GM18909 (cell line): ENCODE measurements around the gene BHLHA15.
"Not testable (repeated sequence)": the region's sequence is repeated elsewhere in the genome, so short reads cannot be mapped to it uniquely, and the experiment has no call there.

Source experiments
- ATAC-seq: cut with Tn5 transposase; IDR thresholded peaks from one replicate; pipeline ENCODE4 v1.9.1; 2021; ENCODE audit warnings: mild to moderate bottlenecking; ENCODE audit not compliant: unreplicated experiment, poor library complexity

BHLHA15 gene

GRCh38 chr7:98206451-98207330, 4.5 kb upstream of the BHLHA15 start:
- no peak for ATAC-seq

- no peak for ATAC-seq
Observed at GRCh38 chr7:98209166-98209920, 1.9 kb upstream of the BHLHA15 start.

GRCh38 chr7:98210513-98211220, 572 bp upstream of the BHLHA15 start:
- no peak for ATAC-seq

DNA sequence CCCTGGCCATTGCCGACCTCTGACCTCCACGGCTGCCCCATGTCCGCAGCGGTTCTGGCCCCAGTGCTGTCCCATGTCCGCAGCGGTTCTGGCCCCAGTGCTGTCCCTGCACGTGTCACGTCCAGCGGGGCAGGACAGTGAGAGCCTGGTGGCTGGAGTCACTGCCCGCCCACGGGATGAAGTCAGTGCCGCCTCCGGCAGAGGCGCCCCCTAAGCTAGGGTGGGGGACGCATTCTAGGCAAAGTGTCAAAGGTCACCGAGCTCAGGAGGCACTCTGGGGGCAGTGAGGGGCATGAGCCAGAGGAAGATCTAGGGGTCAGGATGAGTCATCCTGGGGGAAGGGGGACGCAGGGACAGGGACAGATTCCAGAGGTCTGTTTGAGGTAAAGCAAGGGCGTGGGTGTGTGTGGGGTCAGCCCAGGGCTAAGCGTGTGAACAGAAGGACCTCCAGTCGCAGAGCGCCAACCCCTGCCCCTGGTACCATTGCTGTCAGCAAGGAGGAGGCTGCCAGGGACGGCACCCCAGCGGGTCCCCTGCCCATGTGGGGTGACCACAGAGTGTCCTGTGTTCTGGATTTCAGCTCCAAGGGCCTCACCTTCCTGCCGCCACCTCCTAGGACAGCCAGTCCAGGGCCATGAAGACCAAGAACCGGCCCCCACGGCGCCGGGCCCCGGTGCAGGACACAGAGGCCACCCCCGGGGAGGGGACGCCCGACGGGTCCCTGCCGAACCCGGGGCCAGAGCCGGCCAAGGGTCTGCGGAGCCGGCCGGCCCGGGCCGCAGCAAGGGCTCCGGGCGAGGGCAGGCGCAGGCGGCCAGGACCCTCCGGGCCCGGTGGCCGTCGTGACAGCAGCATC, 665 bp downstream of the BHLHA15 start:
- no peak for ATAC-seq

DNA sequence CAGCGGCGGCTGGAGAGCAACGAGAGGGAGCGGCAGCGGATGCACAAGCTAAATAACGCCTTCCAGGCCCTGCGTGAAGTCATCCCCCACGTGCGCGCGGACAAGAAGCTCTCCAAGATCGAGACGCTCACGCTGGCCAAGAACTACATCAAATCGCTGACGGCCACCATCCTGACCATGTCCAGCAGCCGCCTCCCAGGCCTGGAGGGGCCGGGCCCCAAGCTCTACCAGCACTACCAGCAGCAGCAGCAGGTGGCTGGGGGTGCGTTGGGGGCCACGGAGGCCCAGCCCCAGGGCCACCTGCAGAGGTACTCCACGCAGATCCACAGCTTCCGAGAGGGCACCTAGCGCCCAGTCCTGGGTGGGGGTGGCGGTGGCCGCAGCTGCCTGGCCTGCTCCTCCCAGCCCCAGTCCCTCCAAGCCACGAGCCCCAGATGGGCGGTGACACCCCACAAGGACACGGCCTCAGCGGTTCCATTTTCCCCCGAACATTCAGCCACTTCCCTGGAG, 1.3 kb downstream of the BHLHA15 start:
- no peak for ATAC-seq

DNA sequence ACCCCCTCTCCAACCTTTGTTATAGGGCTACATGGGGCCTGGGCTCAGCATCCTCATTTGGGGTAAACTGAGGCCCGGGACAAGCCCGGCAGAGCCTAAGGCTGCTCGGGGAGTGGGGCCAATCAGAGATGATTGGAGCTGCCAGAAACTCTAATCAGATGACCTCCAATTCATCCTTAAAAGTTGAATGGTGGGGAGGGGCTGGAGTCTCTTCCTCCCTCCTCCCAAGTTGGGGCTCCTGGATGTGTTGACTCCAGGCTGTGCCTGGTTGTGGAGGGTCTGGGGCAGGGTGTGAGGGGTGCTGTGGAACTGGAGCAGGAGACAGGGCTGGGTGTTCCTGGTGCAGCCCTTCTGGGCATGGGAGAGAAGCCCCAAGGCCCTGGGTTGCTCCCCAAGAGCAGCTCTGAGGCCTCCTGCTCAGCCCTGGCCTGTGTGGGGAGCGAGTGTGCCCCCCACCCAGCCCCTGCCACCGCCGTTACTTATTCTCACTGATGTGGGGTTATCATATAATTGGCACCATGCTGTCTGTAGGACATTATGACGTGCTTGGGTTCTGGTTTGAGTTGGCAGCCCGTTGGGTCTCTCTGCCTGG, 2.2 kb downstream of the BHLHA15 start:
- no peak for ATAC-seq

DNA sequence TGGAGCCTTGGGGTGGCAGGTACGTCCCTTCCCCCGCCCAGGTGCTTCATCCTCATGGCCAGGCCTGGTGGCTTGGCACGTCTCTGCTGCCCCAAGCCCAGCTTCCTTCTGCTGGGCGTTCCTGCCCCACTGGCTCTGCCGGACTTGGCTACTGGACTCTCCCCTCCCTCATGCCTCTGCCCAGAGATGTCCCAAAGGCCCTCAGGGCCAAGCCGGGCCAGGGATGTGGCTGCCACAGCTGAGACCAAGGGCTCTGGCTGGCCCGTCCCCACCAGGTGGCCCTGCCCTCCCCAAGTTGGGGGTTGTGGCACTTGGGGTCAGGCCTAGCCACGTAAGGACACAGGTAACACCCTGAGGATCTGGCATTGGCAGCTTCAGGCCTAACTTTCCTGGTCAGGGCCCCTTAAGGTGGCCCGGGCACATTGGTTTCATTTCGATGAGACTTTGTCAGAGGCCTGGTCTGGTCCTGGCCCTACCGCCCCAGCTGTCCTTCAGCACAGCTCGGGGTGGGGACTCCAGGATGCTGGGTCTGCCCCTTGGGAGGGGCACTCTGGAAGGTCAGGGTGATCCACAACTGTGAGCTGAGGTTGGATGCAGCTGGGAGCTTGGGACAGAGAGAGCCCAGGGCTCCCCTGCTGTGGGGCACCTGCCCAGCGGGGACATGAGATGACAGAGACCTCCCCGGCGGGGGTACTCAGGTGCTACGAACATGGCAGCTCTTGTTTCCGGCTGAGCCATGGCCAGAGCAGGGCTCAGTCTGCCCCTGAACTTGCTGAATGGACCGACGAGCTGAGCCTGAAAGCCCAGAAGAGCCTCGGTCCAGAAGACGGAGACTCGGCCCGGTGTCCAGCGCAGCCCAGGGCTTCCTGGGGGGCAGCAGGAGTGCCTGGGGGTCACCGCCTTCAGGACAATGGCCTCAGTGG, 2.9 kb downstream of the BHLHA15 start:
- no peak for ATAC-seq

DNA sequence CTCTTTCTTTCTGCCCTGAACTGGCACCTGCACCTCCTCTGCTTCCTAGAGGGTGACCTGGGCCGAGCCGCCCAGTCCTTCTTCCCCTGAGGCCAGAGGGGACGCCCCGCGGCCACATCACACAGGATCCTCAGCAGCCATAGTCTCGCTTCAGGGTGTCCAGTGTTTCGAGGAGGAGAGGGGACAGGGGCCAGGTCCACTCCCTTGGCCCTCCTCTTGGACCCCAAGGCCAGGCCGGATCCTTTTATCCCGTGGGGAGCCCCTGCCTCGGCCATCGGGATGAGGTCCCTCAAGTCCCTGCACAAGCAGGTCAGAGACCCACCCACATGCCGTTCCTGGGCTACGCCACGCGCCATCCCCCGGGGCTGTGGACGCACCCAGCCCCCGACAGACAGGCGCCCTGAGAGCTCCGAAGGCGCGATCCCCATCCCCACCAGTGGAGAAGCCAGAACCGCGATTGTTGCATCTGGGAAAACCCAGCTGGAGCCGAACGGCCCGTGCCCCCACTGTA, 3.6 kb downstream of the BHLHA15 start:
- no peak for ATAC-seq

DNA sequence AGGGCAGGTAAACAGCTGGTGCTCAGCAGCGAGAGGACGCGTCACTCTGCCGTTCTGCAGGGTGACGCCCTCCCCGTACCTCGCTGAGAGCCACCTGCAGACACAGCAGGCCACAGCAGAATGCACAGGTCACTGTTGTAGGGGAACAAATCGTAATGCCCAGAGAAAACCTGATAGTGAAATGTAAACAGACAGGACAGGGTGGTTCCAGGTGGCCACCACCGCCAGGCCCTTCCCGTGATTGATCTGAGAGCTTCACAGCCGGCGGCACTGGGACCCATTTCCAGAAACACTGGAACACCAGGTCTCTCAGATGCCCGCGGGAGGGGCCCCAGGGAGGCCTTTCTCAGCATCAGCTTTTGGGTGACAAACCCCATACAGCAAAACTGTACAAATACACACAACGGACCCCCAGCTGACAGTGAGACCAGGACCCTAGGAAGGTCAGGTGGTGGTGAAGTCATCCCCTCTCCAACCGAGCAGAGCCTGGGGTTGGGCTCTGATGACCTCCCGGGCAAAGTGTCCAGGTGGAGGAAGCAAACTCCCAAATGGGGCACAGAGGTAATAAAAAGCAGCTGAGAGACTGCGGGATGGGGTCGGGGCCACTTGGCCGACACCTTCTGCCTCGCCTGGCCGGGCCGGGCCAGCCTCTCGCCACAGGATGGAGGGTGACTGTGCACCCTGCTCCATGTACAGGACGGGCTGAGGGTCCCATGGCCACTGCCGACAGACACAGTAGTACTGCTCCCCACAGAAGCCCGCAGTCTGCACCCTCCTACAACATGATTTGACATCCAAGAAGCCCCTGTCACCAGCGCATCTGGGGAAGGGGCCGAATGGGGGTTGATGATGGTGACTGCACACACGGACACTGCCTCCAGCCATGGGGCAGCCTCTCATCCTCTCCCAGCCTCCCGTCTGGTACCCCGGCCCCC, 4.6 kb downstream of the BHLHA15 start:
- ATAC-seq = no peak

- ATAC-seq = no peak
Observed at GRCh38 chr7:98216941-98217622, 5.8 kb downstream of the BHLHA15 start.

DNA sequence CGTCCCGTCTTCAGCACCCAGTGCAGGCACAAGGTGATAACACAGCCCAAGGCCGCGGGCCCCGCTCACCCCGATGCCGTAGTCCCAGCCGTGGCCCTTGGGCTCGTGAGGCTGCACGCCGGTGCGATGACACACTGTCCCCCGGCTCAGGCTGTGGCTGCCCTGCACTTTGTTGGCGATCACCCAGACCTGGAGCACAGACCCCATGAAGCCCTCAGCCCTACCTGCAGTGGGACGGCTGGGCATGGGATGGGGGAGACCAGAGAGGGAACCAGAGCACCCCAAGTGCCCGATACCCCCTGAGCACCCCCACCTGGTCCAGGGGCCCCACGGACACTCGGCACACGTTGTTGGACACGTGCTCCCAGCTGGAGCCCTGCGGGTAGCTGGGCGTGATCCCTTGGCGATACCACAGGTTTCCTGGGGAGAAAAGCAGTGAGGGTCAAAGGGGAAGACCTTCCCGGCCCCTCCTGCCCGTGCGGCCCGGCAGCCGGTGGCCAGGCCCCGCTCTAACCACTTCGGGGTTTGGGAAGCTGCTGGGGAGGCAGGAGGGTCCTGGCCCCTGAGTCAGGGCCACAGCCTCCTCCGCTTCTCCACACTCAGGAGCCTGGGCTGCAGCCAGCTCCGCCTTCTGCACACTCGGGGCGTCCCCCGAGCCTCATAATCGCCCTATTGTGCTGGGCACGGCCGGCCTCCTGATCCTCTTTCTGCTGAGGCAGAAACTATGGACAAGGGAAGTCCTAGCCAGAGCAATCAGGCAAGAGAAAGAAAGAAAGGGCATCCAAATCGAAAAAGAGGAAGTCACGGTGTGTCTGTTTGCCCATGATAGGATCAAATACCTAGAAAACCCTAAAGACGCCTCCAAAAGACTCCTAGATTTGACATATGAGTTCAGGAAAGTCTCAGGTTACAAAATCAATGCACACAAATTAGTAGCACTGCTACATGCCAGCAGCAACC, 6.7 kb downstream of the BHLHA15 start:
- ATAC-seq = no peak

- ATAC-seq = not testable (repeated sequence)
Observed at GRCh38 chr7:98219382-98219781, 8.1 kb downstream of the BHLHA15 start.

DNA sequence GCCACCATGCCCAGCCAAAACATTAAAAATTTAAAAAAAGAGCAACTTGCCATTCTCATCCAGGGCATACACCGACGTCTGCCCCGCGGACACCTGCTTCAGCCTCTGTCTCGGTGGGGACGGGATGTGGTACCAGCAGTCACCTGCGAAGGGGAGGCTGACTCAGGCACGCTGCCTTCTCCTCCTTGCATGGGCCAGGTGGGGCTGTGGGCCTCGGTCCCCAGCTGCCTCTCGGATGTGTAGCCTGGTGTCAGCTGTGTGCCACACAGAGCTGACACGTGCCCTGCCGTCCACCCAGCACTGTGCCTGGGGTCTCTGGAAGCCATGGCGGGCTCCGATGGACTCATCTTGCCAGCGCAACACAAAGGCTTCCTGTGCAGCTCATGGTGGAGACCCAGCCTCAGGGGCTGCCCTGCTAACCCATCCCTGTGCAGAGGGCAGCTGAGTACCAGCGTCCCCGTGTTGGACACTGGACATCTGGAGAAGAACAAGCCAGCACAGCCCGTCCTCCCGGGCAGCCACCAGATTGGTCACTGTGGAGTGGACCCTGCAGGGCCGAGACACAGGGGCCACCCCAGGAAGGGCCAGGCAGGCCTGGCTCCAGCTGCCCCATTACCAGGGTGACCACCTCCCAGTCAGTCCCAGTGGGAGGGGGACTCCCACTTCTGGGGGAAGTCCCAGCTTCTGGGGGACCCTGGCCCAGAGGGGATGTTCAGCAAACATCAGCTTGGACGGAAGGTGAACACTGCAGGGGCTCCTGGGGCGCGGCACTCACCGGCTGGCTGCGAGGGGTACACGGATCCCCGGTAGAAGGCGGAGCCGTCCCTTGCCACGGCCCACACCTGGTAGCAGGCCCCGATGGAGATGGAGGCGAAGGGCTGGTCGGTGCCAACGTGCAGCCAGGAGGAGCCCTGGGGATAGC, 10.6 kb downstream of the BHLHA15 start:
- no peak for ATAC-seq

DNA sequence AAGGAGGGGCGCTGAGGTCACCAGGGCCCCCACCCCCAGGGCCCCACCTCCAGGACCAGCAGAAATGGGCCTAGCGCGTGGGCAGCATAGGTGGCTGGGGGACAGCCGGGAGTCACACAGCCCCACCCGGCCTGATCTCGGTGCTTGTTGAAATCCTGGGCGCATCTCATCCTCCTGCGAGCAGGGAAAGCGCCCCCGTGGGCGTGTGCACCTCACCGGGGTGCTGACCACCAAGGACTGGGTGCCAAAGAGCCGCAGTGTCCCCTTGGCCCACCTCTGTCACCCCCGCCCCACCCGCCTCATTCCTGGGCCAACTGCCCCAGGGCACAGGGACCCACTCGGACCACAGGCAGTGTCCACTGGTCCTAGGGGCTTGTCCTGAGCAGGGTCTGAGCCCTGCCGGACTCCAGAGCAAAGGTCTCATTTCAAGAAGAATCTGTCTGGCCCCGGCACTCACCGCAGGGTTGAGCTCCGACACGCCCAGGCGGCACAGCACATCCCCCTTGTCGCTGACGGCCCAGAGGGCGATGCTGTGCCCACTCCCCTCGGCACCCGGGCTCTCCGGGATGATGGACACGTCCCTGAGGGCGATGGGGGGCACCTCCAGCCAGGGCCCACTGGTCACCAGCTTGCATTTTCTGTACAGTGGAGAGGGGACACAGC, 11.4 kb downstream of the BHLHA15 start:
- ATAC-seq = no peak
